ENCODE measurements around the gene PCNT. TPM values are rescaled to one million over a fixed set of nuclear protein-coding genes. Genes with fewer than 3 reads are reported as not detected.

PCNT gene
- total and polyA plus RNA-seq, 2 of the 8 experiments (the other 6 are each of a cell fraction or from before 2014, with no cell fraction given) = 9.9 to 45.1 TPM

- H3K18ac ChIP-seq (ENCODE audit: extremely low read depth, low read length) = no peak overlapping the region
- no peak overlapping the region for H3K23ac ChIP-seq (ENCODE audit: insufficient read length)
- H3K27me3 ChIP-seq (replicated peaks in 1 of 4; ENCODE audit: control insufficient read depth in 3 of 4, extremely low read depth in 1 of 4, insufficient read depth in 3 of 4, low read length in 3 of 4) = no peaks in the 10 kb centered on the region
- H2BK20ac ChIP-seq (ENCODE audit: low read length) = no peak overlapping the region
- H4K8ac ChIP-seq (ENCODE audit: extremely low read depth, insufficient read depth, low read length) = no peak overlapping the region
- H3K36me3 ChIP-seq (ENCODE audit: control insufficient read depth in 2 of 4, insufficient read depth in 4 of 4, low read length in 3 of 4) = peaks cover 10 to 42% (median 18%) of the 10 kb centered on the region in 4 experiments
- no peak overlapping the region for H3K14ac ChIP-seq (ENCODE audit: insufficient read length)
- no peak overlapping the region for H2AFZ ChIP-seq (ENCODE audit: low read length)
- H2AK5ac ChIP-seq (ENCODE audit: low read depth, low read length) = no peak overlapping the region
- no peak overlapping the region for H2BK12ac ChIP-seq (ENCODE audit: low read depth, low read length)
- FAIRE-seq (no peak), DNase-seq (ENCODE audit: low read depth in 1 of 2, low spot score in 2 of 2) (no peak)
- no peaks in the 10 kb centered on the region; a peak in 1 of 4 replicates for H3K9me3 ChIP-seq (ENCODE audit: insufficient read depth in 2 of 2, low read depth in 1 of 2, low read length in 1 of 2)
- no peak overlapping the region for H3K9ac ChIP-seq (replicated peaks in 1 of 4; ENCODE audit: extremely low read depth in 1 of 4, low read depth in 3 of 4, low read length in 3 of 4)
- H3K4me3 ChIP-seq (ENCODE audit: extremely low read depth in 1 of 4, insufficient read depth in 2 of 4, low read depth in 3 of 4, low read length in 4 of 4) = no peak overlapping the region
- H4K91ac ChIP-seq (replicated peaks; ENCODE audit: insufficient read length, low read length) = no peak overlapping the region
- H2BK120ac ChIP-seq (replicated peaks; ENCODE audit: low read depth, low read length) = no peak overlapping the region
- no peak overlapping the region for H3K27ac ChIP-seq (ENCODE audit: low read depth, low read length)
- no peak overlapping the region for H3K4ac ChIP-seq (replicated peaks; ENCODE audit: insufficient read length, low read depth, low read length)
- H2BK5ac ChIP-seq (ENCODE audit: low read depth, low read length) = no peak overlapping the region
- no peak overlapping the region for H3K56ac ChIP-seq (replicated peaks; ENCODE audit: insufficient read length, low read depth, low read length)
- H3K4me2 ChIP-seq (ENCODE audit: insufficient read depth in 1 of 2, low read depth in 2 of 2, low read length in 2 of 2) = no peak overlapping the region
- H3K79me2 ChIP-seq (ENCODE audit: control insufficient read depth in 1 of 2, insufficient read depth in 2 of 2, low read length in 2 of 2) = no peaks in the 10 kb centered on the region
- H4K5ac ChIP-seq (ENCODE audit: insufficient read length, low read depth, low read length) = no peak overlapping the region
- CTCF ChIA-PET (ENCODE audit: partially characterized antibody) = interaction anchor here (0.6 to 1.1 kb wide), 3 partner anchors 10 to 60 kb away, joined by 3 read pairs; no protein-coding TSS in a partner anchor
- H3K4me1 ChIP-seq (replicated peaks in 1 of 4; ENCODE audit: control insufficient read depth in 3 of 4, insufficient read depth in 4 of 4, low read length in 3 of 4) = no peaks in the 10 kb centered on the region
- WGBS, 2 experiments (ENCODE audit: extremely low coverage in 1 of 2, insufficient coverage in 1 of 2, insufficient read length in 1 of 2, insufficient replicate concordance in 2 of 2, low coverage in 1 of 2, low lambda C conversion rate in 2 of 2, missing lambda C conversion rate in 1 of 2) = 98% methylated on average over 22 of the region's 22 CpGs; no CpG with 5 or more reads in 1 of the 2 experiments
- POLR2A ChIA-PET (ENCODE audit: partially characterized antibody) = no interaction called here
- TF ChIP-seq SAP30 (IDR thresholded peaks at IDR 0.05; ENCODE audit: insufficient read depth, insufficient replicate concordance, low read length) (no peak), SP2 (IDR thresholded peaks at IDR 0.05; ENCODE audit: low read length) (no peak), HDAC6 (IDR thresholded peaks at IDR 0.05; ENCODE audit: low read depth, low read length) (no peak), BCL11A (IDR thresholded peaks at IDR 0.05; ENCODE audit: low read depth in 2 of 2, low read length in 2 of 2) (no peak), RXRA (IDR thresholded peaks at IDR 0.05; ENCODE audit: insufficient read depth, low read depth, low read length) (no peak), POU5F1 (IDR thresholded peaks at IDR 0.05; ENCODE audit: low read depth, low read length) (no peak), ZNF274 (IDR thresholded peaks at IDR 0.05; ENCODE audit: borderline replicate concordance, extremely low read depth, low read length) (no peak), HDAC2 (IDR thresholded peaks at IDR 0.05; ENCODE audit: borderline replicate concordance in 1 of 2, low read depth in 2 of 2, low read length in 2 of 2) (no peak), EP300 (IDR thresholded peaks at IDR 0.05; ENCODE audit: borderline replicate concordance in 1 of 2, low read depth in 2 of 2, low read length in 2 of 2) (no peak), TAF1 (IDR thresholded peaks at IDR 0.05; ENCODE audit: low read depth, low read length) (no peak), CTCF (IDR thresholded peaks at IDR 0.05; ENCODE audit: control extremely low read depth in 1 of 3, insufficient read depth in 1 of 3, low read depth in 1 of 3, low read length in 3 of 3) (no peak)
- H3K23me2 ChIP-seq (ENCODE audit: low read depth, low read length) = no peaks in the 10 kb centered on the region
- peaks cover 0 to 7% of the 10 kb centered on the region in 2 experiments for H4K20me1 ChIP-seq (replicated peaks in 1 of 2; ENCODE audit: control insufficient read depth in 1 of 2, insufficient read depth in 2 of 2, low read length in 2 of 2)
- no peak overlapping the region for H2BK15ac ChIP-seq (ENCODE audit: low read length)
- H3K79me1 ChIP-seq (ENCODE audit: low read depth, low read length) = no peaks in the 10 kb centered on the region; the same call in none of the 2 replicates
Measured at GRCh38 chr21:46397993-46398392, 74.0 kb downstream of the PCNT start.
